ENCODE measurements around the gene HMGN1.
"Not testable (repeated sequence)": the region's sequence is repeated elsewhere in the genome, so short reads cannot be mapped to it uniquely, and the experiment has no call there.

Gene HMGN1

GRCh38 chr21:39348355-39349210 is at the start of gene HMGN1:
Gene HMGN1, minus strand, starts transcription at chr21:39349088. Its CDS starts 171 bp downstream, at chr21:39348917.
- DNase-seq, result peak; percentile 85

GRCh38 chr21:39397646-39398385 is 48.9 kb upstream of the HMGN1 start:
- DNase-seq, result no peak

GRCh38 chr21:39392981-39393380 is 44.1 kb upstream of the HMGN1 start:
- no peak for DNase-seq

- DNase-seq, result no peak
Measured at GRCh38 chr21:39390212-39390765, 41.4 kb upstream of the HMGN1 start.

GRCh38 chr21:39388811-39389155 is 39.9 kb upstream of the HMGN1 start:
- DNase-seq, result no peak

GRCh38 chr21:39388038-39388810 is 39.3 kb upstream of the HMGN1 start:
- peak; percentile 90 for DNase-seq

GRCh38 chr21:39387461-39388037 is 38.7 kb upstream of the HMGN1 start:
- peak; percentile 90 for DNase-seq

GRCh38 chr21:39386899-39387298 is 38.0 kb upstream of the HMGN1 start:
- DNase-seq, result no peak

GRCh38 chr21:39386194-39386593 is 37.3 kb upstream of the HMGN1 start:
- DNase-seq, result no peak

- DNase-seq, result peak; percentile 49
Measured at GRCh38 chr21:39385299-39386145, 36.6 kb upstream of the HMGN1 start.

- no peak for DNase-seq
Measured at GRCh38 chr21:39384674-39385298, 35.9 kb upstream of the HMGN1 start.

GRCh38 chr21:39382096-39382495 is 33.2 kb upstream of the HMGN1 start:
- DNase-seq, result not testable (repeated sequence)

- DNase-seq, result no peak
Measured at GRCh38 chr21:39381009-39381408, 32.1 kb upstream of the HMGN1 start.

GRCh38 chr21:39379986-39380891 is 31.4 kb upstream of the HMGN1 start:
- DNase-seq, result peak; percentile 85

GRCh38 chr21:39377444-39378050 is 28.7 kb upstream of the HMGN1 start:
- DNase-seq, result no peak

GRCh38 chr21:39375446-39375845 is 26.6 kb upstream of the HMGN1 start:
- no peak for DNase-seq

- DNase-seq, result no peak
Measured at GRCh38 chr21:39374046-39374445, 25.2 kb upstream of the HMGN1 start.

GRCh38 chr21:39373634-39374033 is 24.7 kb upstream of the HMGN1 start:
- DNase-seq, result no peak

- DNase-seq, result not testable (repeated sequence)
Measured at GRCh38 chr21:39369896-39370288, 21.0 kb upstream of the HMGN1 start.

- DNase-seq, result no peak
Measured at GRCh38 chr21:39367783-39368182, 18.9 kb upstream of the HMGN1 start.
